OCI-LY3 (cell line): Measurements from ENCODE around the gene OR2F1.

Experiments
- H2AFZ ChIP-seq: fragments of 200-600, 300-600 bp; shearing (Covaris generic); 2 replicates; pipeline ENCODE4 v1.6.0; 2014; ENCODE audit warnings: antibody characterized with exemption, low read depth, low read length
- H3K27ac ChIP-seq: fragments of 200-600, 300-600 bp; sonication (generic); 2 replicates; pipeline ENCODE4 v1.5.1; 2014; ENCODE audit warnings: mild to moderate bottlenecking, low read length, moderate library complexity, mixed read lengths
- H3K27me3 ChIP-seq: fragments of 200-600, 300-600 bp; sonication (generic); 2 replicates; pipeline ENCODE4 v1.6.1; 2014; ENCODE audit warnings: low read depth, low read length, mixed read lengths
- H3K36me3 ChIP-seq: fragments of 200-600, 300-600 bp; sonication (generic); replicated peaks from 2 replicates; pipeline ENCODE3; 2014; ENCODE audit warnings: low read depth, low read length, mixed read lengths
- H3K4me1 ChIP-seq: fragments of 300-600, 200-600 bp; sonication (generic); 2 replicates; pipeline ENCODE4 v1.6.1; 2014; ENCODE audit warnings: low read length, mixed read lengths
- H3K4me2 ChIP-seq: fragments of 200-600, 300-600 bp; sonication (generic); 2 replicates; pipeline ENCODE4 v1.6.1; 2014; ENCODE audit warnings: low read length, mixed read lengths
- H3K4me3 ChIP-seq: fragments of 300-600, 200-600 bp; sonication (generic); 2 replicates; pipeline ENCODE4 v1.5.1; 2014; ENCODE audit warnings: antibody characterized with exemption, mild to moderate bottlenecking, low read length, moderate library complexity
- H3K79me2 ChIP-seq: fragments of 300-600, 200-600 bp; shearing (Covaris generic); 2 replicates; pipeline ENCODE4 v1.6.1; 2014; ENCODE audit warnings: mild to moderate bottlenecking, low read length, mixed read lengths
- H3K9ac ChIP-seq: fragments of 300-600, 200-600 bp; shearing (Covaris generic); 2 replicates; pipeline ENCODE4 v1.6.0; 2014; ENCODE audit warnings: mild to moderate bottlenecking, low read length, moderate library complexity
- H3K9me3 ChIP-seq: fragments of 200-600, 300-600 bp; shearing (Covaris generic); 2 replicates; pipeline ENCODE4 v1.6.1; 2014; ENCODE audit warnings: low read length, mixed read lengths; ENCODE audit not compliant: insufficient read depth
- H4K20me1 ChIP-seq: fragments of 200-600, 300-600 bp; sonication (generic); 2 replicates; pipeline ENCODE4 v1.6.1; 2016; ENCODE audit warnings: low read length, mixed read lengths; ENCODE audit not compliant: insufficient read depth
- EZH2phosphoT487 ChIP-seq: fragments of 200-600 bp; shearing (Covaris generic); IDR thresholded peaks from 2 replicates; pipeline ENCODE4 v1.6.1; 2018; ENCODE audit warnings: antibody characterized with exemption, mixed run types, low read depth
- TF ChIP-seq, protein P1 (sequence below): fragments of 200-600, 300-600 bp; sonication (generic); IDR thresholded peaks from 2 replicates; pipeline ENCODE4 v1.5.1; 2014; ENCODE audit warnings: antibody characterized with exemption, low read length, low read depth

Gene OR2F1

DNA sequence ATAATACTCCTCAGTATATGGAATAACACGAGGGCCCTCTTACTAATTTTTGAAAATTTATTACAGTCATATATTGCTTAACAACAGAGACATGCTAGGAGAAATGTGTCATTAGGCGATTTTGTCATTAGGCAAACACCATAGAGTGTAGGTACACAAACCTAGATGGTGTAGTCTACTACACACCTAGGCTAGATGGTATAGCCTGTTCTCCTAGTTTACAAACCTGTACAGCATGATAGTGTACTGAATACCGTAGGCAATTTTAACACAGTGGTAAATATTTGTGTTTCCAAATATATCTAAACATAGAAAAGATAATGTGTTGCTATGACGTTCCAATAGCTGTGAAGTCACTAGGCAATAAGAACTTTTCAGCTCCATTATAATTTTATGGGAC is 12.8 kb downstream of the OR2F1 start:
- no peak overlapping the region for H3K9ac ChIP-seq
- H3K27me3 ChIP-seq: 0 out of 2 replicates have a peak, but pooled peaks cover 3% of the 10 kb centered on the region
- H3K4me2 ChIP-seq: no peak overlapping the region
- no peak overlapping the region for H3K27ac ChIP-seq
- no peak overlapping the region for H3K4me3 ChIP-seq
- H4K20me1 ChIP-seq: no peaks in the 10 kb centered on the region
- no peaks in the 10 kb centered on the region for H3K36me3 ChIP-seq
- no peaks in the 10 kb centered on the region for H3K9me3 ChIP-seq
- TF ChIP-seq EZH2phosphoT487: no peak
- TF ChIP-seq, protein P1, sequence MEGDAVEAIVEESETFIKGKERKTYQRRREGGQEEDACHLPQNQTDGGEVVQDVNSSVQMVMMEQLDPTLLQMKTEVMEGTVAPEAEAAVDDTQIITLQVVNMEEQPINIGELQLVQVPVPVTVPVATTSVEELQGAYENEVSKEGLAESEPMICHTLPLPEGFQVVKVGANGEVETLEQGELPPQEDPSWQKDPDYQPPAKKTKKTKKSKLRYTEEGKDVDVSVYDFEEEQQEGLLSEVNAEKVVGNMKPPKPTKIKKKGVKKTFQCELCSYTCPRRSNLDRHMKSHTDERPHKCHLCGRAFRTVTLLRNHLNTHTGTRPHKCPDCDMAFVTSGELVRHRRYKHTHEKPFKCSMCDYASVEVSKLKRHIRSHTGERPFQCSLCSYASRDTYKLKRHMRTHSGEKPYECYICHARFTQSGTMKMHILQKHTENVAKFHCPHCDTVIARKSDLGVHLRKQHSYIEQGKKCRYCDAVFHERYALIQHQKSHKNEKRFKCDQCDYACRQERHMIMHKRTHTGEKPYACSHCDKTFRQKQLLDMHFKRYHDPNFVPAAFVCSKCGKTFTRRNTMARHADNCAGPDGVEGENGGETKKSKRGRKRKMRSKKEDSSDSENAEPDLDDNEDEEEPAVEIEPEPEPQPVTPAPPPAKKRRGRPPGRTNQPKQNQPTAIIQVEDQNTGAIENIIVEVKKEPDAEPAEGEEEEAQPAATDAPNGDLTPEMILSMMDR: no peak
- no peak overlapping the region for H2AFZ ChIP-seq
- no peaks in the 10 kb centered on the region for H3K79me2 ChIP-seq
- no peaks in the 10 kb centered on the region for H3K4me1 ChIP-seq

DNA sequence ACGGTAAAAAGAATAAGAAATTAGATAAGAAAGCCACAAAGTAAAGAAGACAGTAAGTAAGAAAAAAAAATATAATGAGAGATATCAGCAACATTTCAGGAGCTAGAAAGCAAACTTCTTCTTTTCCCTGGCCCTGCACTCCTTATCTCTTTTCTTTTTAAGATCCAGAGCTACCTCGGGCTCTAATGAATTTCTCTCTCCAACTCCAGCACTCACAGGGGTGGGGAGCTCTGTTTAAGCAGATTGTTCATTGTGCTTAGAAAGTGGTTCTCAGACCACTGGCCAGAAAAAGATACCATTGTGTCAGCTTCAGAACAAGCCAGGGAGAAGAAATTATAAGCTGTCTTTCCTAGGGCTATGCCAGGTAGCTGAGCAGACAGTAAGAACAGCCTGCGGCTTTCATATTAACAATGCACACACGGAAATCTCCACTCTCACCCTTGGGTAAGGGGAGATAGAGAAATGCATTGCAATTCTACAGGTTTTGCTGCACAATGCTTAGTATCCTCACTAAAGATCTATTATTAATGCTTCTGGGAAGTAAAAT is 19.3 kb downstream of the OR2F1 start:
- no peaks in the 10 kb centered on the region for H3K36me3 ChIP-seq
- no peak overlapping the region for H2AFZ ChIP-seq
- no peaks in the 10 kb centered on the region for H3K4me1 ChIP-seq
- no peaks in the 10 kb centered on the region for H4K20me1 ChIP-seq
- H3K9me3 ChIP-seq: no peaks in the 10 kb centered on the region
- no peaks in the 10 kb centered on the region for H3K27me3 ChIP-seq
- TF ChIP-seq EZH2phosphoT487: no peak
- TF ChIP-seq, protein P1: no peak
- no peak overlapping the region for H3K4me3 ChIP-seq
- no peak overlapping the region for H3K4me2 ChIP-seq
- no peaks in the 10 kb centered on the region for H3K79me2 ChIP-seq
- H3K9ac ChIP-seq: no peak overlapping the region
- H3K27ac ChIP-seq: no peak overlapping the region

DNA sequence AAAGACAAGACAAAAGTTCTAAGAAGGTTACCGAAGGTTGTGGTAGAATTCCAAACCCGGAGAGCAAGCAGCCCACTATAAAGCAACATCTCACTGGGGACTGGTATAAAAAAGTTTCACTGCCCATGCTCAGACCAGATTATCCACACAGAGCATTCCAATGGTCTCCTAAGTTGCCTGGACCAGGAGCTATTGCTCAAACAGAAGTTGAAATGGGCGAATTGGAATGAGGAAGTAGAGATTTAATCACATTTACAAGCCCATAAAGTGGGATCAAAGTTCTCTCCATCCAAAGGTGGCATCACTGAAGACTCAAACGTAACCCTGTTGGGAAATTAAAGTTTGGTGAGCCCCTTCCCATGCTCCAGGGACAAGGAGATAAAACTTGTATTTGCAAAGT is 19.8 kb downstream of the OR2F1 start:
- Histone ChIP-seq H3K4me3 (no peak overlapping the region), H4K20me1 (no peaks in the 10 kb centered on the region), H3K9me3 (no peaks in the 10 kb centered on the region), H3K4me2 (no peak overlapping the region), H2AFZ (no peak overlapping the region), H3K4me1 (peaks cover 3% of the 10 kb centered on the region; the same call in 1 of the 2 replicates), H3K79me2 (no peaks in the 10 kb centered on the region), H3K36me3 (no peaks in the 10 kb centered on the region), H3K27ac (no peak overlapping the region), H3K27me3 (no peaks in the 10 kb centered on the region), H3K9ac (no peak overlapping the region)
- TF ChIP-seq, protein P1: no peak
- no peak for TF ChIP-seq EZH2phosphoT487

DNA sequence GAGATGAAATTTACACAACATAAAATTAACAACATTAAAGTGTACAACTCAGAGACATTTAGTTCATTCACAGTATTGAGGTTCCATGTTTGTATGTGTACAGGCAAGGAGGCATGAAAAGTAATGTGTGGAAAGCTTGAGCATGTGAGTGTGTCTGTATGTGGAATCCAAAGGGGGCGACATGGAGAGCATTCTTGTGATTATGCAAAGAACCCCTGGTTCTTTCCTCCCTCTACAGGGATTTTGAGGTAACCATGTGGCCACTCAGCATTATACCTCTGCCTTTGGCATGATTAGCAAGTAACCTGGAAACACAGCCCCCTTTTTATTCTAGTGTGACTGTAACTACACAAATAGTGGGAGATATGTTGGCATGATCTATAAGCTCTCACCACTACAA is 21.0 kb downstream of the OR2F1 start:
- Histone ChIP-seq H3K9ac (no peak overlapping the region), H4K20me1 (no peaks in the 10 kb centered on the region), H3K4me1 (peaks cover 3% of the 10 kb centered on the region; the same call in 1 of the 2 replicates), H3K36me3 (no peaks in the 10 kb centered on the region), H3K4me2 (no peak overlapping the region), H3K9me3 (no peaks in the 10 kb centered on the region), H3K4me3 (no peak overlapping the region), H2AFZ (no peak overlapping the region), H3K27me3 (no peaks in the 10 kb centered on the region), H3K79me2 (no peaks in the 10 kb centered on the region), H3K27ac (no peak overlapping the region)
- TF ChIP-seq, protein P1: peak; percentile 12; the same call in 1 of the 2 replicates
- TF ChIP-seq EZH2phosphoT487: no peak
